GM15510 (cell line): Measurements from ENCODE around the gene REL.

Experiments used
- POLR2A ChIP-seq: IDR thresholded peaks from 3 replicates; pipeline ENCODE4 v1.6.1; 2011; ENCODE audit warnings: borderline replicate concordance; ENCODE audit not compliant: insufficient read length; ENCODE audit errors: extremely low read depth

REL gene

DNA sequence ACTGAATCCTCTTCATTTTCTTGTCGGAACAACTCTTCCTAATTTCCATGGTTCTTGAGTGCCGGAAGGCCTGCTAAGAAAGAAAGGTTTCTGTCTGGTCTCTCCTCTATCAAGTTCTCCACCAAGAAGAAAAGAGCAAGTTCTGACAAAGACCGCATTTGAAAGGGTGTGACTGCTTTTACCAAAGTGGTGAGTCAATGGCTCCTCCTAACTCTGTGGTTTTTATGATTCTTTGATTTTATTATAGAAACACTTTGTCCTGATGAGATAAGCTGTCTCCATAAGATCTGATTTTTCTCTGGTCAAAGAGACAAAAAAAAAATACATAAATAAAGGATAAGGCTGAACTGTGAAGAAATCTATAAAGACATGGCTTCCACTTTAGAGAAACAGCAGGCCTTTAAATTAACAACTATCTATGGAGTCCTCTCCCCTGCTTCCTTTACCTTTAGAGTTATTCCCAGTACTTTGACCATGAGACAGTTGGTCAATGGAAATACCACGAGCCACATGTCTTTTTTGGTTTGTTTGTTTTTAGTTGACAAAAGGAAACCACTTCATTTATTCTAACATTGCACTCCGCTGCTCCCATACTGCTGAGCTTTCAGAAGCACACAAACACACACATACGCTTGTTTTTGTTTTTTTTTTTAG, 67.7 kb downstream of the REL start:
- no peak for TF ChIP-seq POLR2A

DNA sequence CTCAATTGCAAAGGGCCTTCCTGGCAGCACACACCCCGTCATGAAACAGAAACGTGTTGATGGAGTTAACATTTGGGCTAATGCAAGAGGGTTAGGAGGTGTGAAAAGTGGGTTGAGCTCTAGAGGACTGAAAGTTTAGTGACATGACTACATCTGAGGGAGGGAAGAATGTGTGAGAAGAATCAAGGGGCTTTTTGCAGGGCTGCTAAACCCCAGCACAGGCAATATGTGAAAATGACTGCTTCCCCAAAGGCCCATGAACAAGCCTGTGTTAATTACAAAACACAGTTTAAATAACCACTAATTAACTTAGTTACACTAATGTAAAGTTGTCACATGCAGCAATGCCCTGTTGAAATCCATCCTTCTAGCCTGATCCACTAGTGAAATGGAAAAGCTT, 72.8 kb downstream of the REL start:
- TF ChIP-seq POLR2A = no peak

DNA sequence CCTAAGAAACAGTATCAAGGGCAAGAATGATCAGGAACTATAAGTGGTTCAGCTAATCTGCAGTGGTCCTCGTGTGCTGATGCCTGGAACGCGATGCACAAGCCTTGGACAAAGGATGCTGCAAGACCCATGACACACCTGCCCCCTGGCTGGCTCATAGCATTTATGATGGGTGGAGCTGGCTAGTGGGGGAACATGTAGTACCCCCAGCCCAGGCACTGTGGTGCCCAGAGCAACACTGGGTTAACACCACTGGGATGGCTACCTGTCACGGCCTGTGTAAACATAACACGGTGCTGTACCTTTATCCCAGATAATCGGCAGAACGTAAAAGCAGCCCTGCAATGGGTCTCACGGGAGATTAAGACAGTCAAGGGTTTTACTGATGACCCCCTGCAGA, 75.8 kb downstream of the REL start:
- no peak for TF ChIP-seq POLR2A

DNA sequence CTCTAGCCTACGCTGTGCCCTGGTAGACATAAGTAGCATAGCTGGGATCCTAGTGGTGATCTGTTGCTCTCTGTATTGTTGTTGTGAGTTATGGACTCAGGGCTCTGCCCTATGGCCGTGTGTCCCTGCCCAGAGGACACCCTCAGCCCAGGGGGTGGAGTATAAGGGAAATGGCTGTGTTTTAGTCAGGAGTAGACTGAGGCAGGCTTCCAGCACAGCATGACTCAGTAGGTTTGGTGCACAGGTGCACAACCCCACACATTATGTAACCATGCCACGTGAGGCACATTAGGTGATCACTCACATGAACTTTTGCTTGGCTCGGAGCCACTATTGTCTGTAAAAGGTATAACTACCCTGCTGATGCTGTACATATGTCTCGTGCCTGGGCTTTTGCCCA, 76.3 kb downstream of the REL start:
- no peak for TF ChIP-seq POLR2A

DNA sequence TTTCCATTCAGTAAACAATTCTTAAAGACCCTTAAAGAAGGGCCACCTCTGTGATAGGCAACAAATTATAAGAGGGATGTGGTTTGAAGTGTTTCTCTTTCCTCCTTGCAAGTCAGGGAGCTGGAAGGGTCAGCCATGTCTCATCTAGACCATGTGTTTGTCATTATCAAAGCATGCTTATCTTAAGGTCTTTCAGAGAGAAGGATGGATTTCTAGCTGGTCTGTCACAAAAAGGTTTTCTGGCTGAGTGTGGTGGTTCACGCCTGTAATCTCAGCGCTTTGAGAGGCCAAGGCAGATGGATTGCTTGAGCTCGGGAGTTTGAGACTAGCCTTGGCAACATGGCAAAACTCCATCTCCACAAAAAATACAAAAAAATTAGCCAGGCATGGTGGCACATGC, 77.0 kb downstream of the REL start:
- TF ChIP-seq POLR2A = no peak

DNA sequence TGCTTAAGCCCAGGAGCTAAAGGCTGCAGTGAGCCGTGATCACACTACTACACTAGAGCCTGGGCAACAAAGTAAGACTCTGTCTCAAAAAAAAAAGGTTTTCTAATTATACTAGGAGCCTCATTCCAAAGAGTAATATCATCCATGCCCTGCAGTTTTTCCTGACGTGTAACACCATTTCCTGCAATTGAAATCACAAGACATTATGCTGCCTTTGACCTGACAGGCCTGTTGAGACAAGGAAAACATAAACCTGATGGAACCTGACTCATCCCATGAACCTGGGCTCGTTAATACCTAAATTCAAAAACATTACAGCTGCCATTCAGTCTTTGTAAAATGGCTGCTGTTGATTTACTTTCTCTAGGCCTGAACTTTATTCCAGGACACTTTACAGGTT, 77.4 kb downstream of the REL start:
- no peak for TF ChIP-seq POLR2A

DNA sequence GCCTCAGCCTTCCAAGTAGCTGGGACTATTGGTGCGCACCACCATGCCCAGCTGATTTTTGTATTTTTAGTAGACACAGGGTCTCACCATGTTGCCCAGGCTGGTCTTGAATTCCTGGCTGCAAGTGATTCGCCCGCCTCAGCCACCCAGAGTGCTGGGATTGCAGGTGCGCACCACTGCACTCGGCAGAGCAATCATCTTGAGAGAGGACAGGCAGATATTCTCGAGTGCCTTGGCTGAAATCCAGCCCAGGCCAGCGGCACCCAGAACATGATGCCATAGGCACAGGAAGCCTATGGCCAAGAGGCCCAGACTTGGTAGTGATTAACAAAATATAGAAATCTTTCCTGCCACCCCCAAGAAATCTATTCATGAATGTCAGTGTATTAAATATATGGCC, 78.1 kb downstream of the REL start:
- no peak for TF ChIP-seq POLR2A

DNA sequence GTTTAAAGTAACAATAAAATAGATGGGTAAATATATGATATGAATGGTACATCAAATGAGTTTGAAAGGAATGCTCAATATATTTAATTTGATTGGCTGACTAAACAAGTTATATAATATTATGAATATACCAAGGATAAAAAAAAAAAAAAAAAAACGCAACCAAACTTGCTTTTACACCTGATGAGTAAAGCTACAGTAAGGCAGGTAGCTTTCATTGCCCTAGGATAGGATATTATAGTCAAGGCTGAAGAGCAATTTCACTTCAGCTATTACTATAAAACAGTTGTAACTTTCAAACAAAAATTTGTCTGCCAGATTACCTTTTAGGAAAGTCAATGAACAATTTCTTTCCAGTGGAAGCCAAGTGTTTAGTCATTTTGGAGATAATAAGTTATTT, 79.3 kb downstream of the REL start:
- TF ChIP-seq POLR2A = no peak

DNA sequence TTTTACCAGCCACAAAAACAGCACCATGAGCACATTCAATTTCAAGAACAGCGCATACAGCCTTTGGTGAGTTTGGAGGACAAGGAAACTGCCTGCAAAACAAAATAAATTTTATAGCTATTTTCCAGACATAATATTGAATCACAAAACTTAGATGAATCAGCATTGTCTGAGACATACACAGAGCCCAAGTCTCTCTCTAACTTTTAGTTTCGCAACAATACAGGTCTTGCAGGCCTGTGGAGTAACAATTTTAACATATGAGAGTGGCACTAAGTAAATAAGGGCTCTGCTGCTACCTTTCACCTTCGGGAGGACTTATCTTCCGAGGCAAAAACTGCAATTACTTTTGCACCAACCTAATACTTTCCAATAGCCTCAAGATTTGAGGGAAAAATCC, 80.1 kb downstream of the REL start:
- TF ChIP-seq POLR2A = no peak

DNA sequence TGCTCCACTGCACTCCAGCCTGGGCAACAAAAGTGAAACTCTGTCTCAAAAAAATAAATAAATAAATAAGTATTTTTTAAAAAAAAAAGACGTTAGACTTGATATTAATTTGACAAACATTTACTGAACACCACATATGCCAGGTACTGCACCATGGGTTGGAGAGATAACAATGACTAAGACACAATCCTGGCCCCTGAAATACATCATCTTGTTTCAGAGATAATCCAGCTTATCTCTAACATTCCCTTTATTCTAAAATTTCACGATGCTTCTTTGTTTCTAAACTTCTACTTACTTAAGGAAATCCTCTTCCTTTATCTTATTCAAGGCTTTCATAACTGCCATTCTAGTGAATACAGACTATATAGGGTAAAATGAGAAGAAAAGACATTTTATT, 81.2 kb downstream of the REL start:
- no peak for TF ChIP-seq POLR2A

DNA sequence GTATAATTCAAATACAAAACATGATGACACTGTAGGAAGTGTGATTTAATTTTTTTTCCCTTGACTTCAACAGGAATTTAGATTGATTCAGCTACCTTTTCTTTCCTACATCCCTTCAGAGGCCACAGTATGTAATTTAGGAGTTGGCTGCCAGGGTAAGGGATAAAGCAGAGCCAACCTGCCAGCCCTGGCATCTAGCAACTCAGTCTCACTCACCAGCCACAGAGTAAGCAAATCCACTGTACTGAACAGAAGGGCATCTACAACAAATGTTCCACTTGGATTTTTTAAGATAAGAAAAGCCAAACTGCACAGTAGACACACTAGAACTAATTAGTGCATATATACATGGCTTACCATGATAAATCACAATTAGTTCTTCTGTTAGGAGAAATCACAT, 81.8 kb downstream of the REL start:
- TF ChIP-seq POLR2A = no peak

DNA sequence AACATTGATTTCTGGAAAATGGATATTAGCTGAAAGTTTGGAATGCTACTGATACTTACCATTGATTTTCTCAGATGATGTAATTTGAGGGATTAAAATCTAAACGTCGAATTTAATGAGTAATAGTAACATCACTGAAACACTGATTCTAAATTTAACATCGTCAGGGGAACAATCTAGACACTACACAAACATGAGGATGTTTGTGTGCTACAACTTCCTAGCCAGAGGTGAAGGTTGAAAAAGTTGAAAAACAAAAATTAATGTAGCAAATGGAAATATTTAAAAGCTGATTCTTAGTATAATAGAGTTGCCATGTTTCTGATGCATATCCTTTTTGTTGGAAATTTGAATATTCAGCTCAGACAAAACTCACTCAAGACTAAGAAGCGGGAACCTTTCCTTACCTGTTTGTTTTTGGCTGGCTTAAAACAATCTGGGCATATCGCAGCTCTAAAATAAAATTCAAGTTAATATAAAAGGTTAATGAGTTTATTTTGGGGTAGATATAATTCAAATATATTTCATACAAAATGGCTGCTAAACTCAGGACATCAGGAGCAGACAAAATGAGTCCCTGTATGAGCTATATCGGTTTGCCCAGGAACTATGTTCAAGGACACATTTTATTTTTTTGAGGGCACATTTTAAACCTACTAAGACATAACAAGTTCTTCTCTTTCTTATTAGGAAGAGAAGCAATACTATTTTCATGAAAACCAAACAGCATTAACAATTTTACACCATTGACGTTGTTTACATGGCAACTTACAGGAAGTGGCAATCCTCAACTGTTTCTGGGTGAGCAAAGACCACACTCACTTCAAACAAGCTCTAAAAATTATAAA, 83.5 kb downstream of the REL start:
- no peak for TF ChIP-seq POLR2A

DNA sequence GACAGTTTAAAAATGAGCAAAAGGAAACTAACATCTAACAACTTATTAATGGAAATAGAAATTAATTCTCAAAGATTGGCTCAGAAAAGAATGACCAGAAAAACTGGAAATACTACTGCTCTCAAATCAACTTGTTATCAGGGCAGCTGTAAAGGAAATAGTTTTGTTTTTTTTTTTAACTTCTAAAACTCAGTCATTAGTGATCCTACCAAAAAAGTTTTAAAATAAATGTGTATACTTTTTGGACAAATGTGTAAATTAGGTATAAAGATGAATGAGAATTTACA, 84.1 kb downstream of the REL start:
- no peak for TF ChIP-seq POLR2A

DNA sequence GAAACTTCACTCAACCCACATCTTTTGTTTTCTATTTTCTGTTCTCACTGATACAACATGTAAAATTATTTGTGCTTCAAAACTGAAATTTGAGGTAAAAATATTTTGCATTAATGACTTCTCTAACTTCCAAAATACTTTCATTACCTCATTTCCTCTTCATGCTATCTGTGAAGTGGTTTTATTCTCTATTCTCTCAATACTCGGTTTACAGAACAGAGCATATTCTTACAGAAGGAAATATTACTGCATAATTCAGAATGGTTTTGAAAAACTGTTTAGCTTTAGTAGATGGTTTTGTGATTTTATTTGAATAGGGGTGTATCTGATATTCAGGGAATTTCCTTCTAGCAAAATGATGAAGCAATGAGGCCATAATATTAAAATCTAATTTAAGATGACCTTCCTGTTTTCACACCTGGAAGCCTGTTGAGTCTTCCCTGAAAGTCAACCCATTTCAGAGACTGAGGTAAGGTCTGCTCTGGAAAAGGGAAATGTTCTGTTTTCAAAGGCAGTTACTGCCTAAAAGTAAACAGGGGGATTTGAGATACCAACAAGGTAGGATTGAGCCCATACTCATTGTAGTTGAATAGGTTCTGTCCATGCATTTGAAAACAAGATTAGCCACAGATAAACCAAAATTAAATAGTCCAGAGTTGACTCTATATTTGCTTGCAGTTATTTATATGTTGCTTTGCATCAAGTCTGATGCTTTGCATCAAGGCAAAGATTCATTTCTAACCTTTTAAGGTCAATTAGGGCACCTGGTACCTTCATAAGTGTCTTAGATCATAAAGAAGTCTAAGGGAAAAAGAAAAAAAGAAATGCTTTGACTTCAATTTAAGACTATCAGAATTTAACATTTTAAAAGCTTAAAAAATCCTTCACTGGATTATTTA, 85.4 kb downstream of the REL start:
- TF ChIP-seq POLR2A = no peak

DNA sequence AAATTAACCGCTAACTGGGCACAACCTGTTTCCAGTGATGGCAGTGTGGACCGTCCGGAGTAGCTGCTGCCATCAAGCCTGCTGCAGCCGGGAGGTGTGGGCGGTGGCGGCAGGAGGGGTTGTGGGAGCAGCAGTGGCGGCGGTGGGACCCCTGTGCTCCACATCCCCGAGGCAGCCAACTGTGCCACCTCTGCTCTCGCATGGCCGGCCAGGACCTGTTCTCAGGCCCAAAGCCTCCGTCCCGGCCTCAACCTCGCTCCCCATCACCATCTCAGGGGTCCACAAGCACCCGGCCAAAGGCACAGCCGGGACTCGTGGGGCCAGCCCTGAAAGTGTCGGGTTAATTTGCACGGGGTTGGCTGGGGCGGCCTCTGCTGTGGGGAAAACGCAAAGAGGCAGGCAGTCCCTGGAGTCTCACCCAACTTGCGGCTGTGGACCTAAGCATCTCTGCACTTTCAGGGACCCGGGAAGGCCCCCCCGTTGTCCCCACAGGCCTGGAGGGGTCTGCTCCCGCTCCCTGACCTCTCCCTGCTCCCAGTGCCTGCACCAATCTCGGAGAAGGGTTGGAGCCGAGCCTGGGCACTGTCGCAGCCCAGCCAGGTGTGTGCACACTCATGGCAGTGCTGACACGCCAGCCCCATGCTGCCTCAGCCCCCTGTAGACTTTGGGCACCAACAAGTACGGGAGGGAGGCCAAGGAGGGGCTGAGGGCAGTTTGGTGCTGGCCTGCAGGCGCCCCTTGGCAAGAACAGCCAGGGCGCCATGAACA, 91.7 kb downstream of the REL start:
- peak; percentile 23 for TF ChIP-seq POLR2A

DNA sequence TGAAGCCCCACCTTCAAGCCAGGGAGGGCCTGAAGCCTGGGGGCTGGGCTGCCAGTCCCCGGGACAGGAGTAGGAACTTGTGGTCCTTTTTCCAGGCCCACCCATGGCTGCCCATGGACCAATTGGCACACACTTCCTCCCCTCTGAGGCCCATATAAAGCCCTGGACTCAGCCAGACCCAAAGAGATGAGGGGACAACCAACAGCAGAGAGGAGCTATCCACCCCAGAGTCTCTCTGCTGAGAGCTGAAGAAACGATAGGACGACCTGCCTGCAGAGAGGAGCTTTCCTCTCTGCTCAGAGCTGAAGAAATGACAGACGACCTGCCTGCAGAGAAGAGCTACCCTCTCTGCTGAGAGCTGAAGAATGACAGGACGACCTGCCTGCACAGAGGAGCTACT, 92.3 kb downstream of the REL start:
- TF ChIP-seq POLR2A = no peak

DNA sequence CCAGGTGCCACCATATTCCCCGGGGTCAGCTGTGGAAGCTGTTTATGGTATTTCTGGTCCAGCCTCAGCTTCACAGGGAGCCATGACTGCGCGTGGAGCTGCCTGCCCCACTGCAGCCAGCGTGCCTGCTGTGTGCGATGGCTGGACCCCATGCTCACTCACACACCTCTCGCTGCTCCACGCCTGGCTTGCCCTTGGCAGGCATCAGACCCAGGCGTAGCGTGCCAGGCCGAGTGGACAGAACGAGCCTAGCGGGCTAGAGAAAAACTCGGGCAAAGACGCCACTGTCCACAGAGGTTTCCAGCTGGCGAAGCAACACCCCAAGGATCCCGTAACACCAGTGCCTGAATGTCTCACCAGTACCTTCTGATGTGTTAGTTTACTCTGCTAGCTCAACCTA, 93.3 kb downstream of the REL start:
- TF ChIP-seq POLR2A = no peak
